ENCODE measurements around the gene PCOLCE2.
"Not testable (repeated sequence)": the region's sequence is repeated elsewhere in the genome, so short reads cannot be mapped to it uniquely, and the experiment has no call there.

The PCOLCE2 gene

DNA sequence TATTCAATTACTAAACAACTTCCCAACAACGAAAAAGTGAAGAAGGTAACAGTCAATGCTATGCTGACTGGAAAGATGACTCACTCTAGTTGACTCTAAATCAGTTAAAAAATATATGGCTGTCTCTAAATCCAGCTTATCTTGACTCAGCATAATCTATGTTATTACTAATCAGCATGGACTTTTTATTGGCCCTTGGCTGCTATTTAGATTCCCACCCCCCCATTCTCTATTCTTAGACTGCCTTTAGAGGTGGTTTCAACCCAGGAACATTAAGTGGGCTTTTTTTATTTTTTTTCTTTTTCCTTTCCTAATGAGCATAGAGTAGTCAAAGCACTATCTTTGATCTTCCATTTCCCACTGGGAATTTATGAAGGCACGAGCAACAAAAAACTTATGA lies 1.9 kb downstream of the PCOLCE2 start:
- no CpG with 5 or more reads among the region's 2 CpGs for WGBS (ENCODE audit: insufficient coverage, insufficient read length)
- no peaks in the 10 kb centered on the region for H3K9me3 ChIP-seq (ENCODE audit: control insufficient read depth, insufficient read depth, low read length)

DNA sequence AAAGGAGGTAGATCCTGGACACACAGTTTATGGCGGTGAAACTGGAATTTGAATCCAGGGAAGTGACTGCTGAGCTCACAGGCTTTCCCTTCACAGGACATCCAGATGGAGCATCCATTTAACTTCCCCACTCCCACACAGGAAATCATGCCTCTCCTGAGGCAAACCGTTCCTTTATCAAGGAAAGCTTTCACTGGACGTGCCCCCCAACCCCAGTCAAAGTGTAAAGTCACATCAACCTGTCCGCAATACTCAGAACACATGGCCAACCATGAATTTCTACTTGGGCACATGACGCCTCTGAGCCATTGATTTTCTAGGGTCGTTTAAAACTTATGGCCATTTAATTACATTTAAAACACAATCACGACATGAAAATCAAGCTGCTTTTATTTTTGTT lies 2.9 kb downstream of the PCOLCE2 start:
- no CpG with 5 or more reads among the region's 7 CpGs for WGBS (ENCODE audit: insufficient coverage, insufficient read length)

More for the DNA sequence above, 1.9 kb downstream of the PCOLCE2 start:
- Histone ChIP-seq H3K4me3 (ENCODE audit: low read length) (no peak overlapping the region), H3K27ac (ENCODE audit: low read length) (no peak overlapping the region), H3K4me1 (ENCODE audit: control insufficient read depth, insufficient read depth, low read length) (no peaks in the 10 kb centered on the region), H3K36me3 (ENCODE audit: control insufficient read depth, insufficient read depth, low read length) (no peaks in the 10 kb centered on the region), H3K27me3 (ENCODE audit: control insufficient read depth, insufficient read depth, low read length) (peaks cover 4% of the 10 kb centered on the region)
- no peak for DNase-seq (ENCODE audit: low read depth, low spot score)

DNA sequence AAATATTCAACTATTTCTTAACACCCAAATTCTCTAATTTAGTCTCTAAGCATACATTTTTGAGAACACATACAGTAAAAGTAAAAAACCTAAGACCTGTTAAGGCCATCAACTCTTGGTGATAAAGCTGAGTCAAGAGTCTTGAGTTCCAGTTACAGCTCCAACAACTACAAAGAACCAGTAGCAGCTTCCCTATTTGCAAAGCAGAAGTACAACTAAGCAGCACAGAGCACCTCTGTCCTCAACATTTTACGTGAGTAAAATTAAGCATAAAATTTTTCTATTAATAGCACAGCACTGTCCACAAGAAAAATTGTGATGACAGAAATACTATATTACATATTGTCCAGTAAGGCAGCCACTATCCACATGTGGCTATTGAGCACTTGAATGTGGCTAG lies 4.4 kb downstream of the PCOLCE2 start:
- no peaks in the 10 kb centered on the region for H3K9me3 ChIP-seq (ENCODE audit: control insufficient read depth, insufficient read depth, low read length)
- no CpG with 5 or more reads among the region's 1 CpG for WGBS (ENCODE audit: insufficient coverage, insufficient read length)
- no peak overlapping the region for H3K27ac ChIP-seq (ENCODE audit: low read length)
- no peak overlapping the region for H3K4me3 ChIP-seq (ENCODE audit: low read length)
- H3K27me3 ChIP-seq (ENCODE audit: control insufficient read depth, insufficient read depth, low read length), result peaks cover 3% of the 10 kb centered on the region
- H3K36me3 ChIP-seq (ENCODE audit: control insufficient read depth, insufficient read depth, low read length), result no peaks in the 10 kb centered on the region
- DNase-seq (ENCODE audit: low read depth, low spot score), result no peak
- H3K4me1 ChIP-seq (ENCODE audit: control insufficient read depth, insufficient read depth, low read length), result no peaks in the 10 kb centered on the region

More for the DNA sequence above, 2.9 kb downstream of the PCOLCE2 start:
- H3K4me3 ChIP-seq (ENCODE audit: low read length), result no peak overlapping the region
- H3K4me1 ChIP-seq (ENCODE audit: control insufficient read depth, insufficient read depth, low read length), result no peaks in the 10 kb centered on the region
- peaks cover 4% of the 10 kb centered on the region for H3K27me3 ChIP-seq (ENCODE audit: control insufficient read depth, insufficient read depth, low read length)
- no peak overlapping the region for H3K27ac ChIP-seq (ENCODE audit: low read length)
- no peak for DNase-seq (ENCODE audit: low read depth, low spot score)
- H3K36me3 ChIP-seq (ENCODE audit: control insufficient read depth, insufficient read depth, low read length), result no peaks in the 10 kb centered on the region
- H3K9me3 ChIP-seq (ENCODE audit: control insufficient read depth, insufficient read depth, low read length), result no peaks in the 10 kb centered on the region

DNA sequence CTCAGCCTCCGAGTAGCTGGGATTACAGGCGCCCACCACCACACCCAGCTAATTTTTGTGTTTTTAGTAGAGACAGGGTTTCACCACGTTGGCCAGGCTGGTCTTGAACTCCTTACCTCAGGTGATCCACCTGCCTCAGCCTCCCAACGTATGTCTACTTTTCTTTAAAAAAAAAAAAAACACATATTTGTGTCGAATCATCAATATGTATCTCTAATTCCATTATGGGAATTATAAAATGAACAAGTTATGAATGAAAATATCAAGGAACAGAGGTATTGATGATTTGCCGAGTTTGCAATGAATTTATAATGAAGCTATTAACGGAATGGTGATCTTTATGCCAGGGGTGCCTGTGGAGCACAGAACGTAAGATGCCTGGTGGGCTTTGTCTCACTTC lies 5.3 kb downstream of the PCOLCE2 start:
- not testable (repeated sequence) for H3K27ac ChIP-seq (ENCODE audit: low read length); H3K9me3 ChIP-seq (ENCODE audit: control insufficient read depth, insufficient read depth, low read length); H3K36me3 ChIP-seq (ENCODE audit: control insufficient read depth, insufficient read depth, low read length); H3K4me1 ChIP-seq (ENCODE audit: control insufficient read depth, insufficient read depth, low read length); H3K4me3 ChIP-seq (ENCODE audit: low read length); H3K27me3 ChIP-seq (ENCODE audit: control insufficient read depth, insufficient read depth, low read length); DNase-seq (ENCODE audit: low read depth, low spot score)
- WGBS (ENCODE audit: insufficient coverage, insufficient read length), result no CpG with 5 or more reads among the region's 8 CpGs

DNA sequence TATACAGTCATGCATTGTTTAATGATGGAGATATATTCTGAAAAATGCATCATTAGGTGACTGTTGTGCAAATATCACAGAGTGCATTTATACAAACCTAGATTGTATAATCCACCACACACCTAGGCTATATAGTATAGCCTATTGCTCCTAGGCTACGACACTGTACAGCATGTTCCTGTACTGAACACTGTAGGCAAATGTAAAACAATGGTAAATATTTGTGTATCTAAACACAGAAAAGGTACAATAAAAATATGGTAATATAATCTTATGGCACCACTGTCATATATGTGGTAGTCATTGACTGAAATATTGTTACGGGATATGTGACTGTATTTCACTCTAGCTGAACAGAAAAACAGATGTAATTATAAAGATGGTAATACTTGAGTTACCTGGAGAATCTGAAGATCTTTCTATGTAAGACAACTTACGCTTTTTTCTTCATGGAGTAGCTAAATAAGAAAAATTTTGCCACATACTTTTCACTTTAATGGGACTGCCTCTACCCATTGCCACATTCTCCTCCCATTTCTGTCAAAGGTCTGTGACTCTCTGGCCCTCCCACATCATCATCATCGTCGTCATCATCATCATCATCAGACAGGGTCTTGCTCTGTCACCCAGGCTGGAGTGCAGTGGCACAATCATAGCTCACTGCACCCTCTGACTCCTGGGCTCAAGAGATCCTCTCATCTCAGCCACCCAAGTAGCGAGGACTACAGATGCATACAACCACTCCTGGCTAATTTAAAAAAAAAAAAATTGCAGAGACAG lies 7.2 kb downstream of the PCOLCE2 start:
- H3K27ac ChIP-seq (ENCODE audit: low read length), result no peak overlapping the region
- WGBS (ENCODE audit: insufficient coverage, insufficient read length), result no CpG with 5 or more reads among the region's 6 CpGs
- no peak overlapping the region for H3K4me3 ChIP-seq (ENCODE audit: low read length)
- no peak for DNase-seq (ENCODE audit: low read depth, low spot score)
- H3K9me3 ChIP-seq (ENCODE audit: control insufficient read depth, insufficient read depth, low read length), result no peaks in the 10 kb centered on the region
- no peaks in the 10 kb centered on the region for H3K27me3 ChIP-seq (ENCODE audit: control insufficient read depth, insufficient read depth, low read length)
- H3K4me1 ChIP-seq (ENCODE audit: control insufficient read depth, insufficient read depth, low read length), result no peaks in the 10 kb centered on the region
- no peaks in the 10 kb centered on the region for H3K36me3 ChIP-seq (ENCODE audit: control insufficient read depth, insufficient read depth, low read length)

DNA sequence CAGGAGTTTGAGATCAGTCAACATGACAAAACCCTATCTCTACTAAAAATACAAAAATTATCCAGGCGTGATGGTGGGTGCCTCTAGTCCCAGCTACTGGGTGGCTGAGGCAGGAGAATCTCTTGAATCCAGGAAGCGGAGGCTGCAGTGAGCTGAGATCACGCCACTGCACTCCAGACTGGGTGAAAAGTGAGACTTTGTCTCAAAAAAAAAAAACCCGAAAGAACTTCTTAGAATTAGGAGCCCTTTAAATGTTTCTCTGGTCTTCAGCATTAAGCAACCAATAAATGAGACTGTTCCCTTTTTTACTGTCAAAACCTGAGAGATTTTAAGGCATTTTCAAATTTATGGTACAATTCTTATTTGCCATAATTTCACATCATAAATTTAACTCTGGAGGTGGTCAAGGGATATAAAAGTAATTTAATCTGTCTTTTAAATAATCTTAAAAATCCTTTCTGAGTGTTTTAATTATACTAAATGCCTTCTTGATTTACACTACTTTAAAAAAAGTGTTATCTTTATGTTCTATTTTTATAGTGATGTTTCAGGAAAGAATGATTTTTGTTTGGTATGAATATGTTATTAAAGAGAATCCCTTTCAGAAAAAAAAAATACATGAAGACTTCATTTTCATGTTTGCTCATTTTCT lies 10.1 kb downstream of the PCOLCE2 start:
- no peaks in the 10 kb centered on the region for H3K27me3 ChIP-seq (ENCODE audit: control insufficient read depth, insufficient read depth, low read length)
- WGBS (ENCODE audit: insufficient coverage, insufficient read length), result no CpG with 5 or more reads among the region's 4 CpGs
- no peaks in the 10 kb centered on the region for H3K4me1 ChIP-seq (ENCODE audit: control insufficient read depth, insufficient read depth, low read length)
- no peak for DNase-seq (ENCODE audit: low read depth, low spot score)
- H3K36me3 ChIP-seq (ENCODE audit: control insufficient read depth, insufficient read depth, low read length), result no peaks in the 10 kb centered on the region
- no peak overlapping the region for H3K27ac ChIP-seq (ENCODE audit: low read length)
- no peaks in the 10 kb centered on the region for H3K9me3 ChIP-seq (ENCODE audit: control insufficient read depth, insufficient read depth, low read length)
- H3K4me3 ChIP-seq (ENCODE audit: low read length), result no peak overlapping the region

DNA sequence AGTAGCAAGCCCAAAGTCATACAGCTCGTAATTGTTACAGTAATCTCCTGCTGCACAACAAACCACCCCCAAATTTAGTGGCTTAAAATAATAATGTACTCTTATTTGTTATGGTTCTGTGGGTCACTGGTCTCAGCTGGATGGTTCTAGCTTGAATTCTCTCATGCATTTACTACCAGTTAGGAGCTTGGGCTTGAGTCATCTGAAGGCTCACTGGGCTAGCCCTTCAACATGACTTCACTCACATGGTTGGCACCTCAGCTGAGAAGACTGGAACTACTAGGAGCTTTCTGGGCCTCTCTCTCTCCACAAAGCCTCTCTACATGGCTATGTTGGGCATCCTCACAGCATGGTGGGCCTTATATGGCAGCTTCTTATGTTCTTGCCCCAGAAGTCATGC lies 12.5 kb downstream of the PCOLCE2 start:
- H3K4me3 ChIP-seq (ENCODE audit: low read length), result no peak overlapping the region
- H3K4me1 ChIP-seq (ENCODE audit: control insufficient read depth, insufficient read depth, low read length), result no peaks in the 10 kb centered on the region
- no peaks in the 10 kb centered on the region for H3K27me3 ChIP-seq (ENCODE audit: control insufficient read depth, insufficient read depth, low read length)
- no peak for DNase-seq (ENCODE audit: low read depth, low spot score)
- no peaks in the 10 kb centered on the region for H3K9me3 ChIP-seq (ENCODE audit: control insufficient read depth, insufficient read depth, low read length)
- H3K27ac ChIP-seq (ENCODE audit: low read length), result no peak overlapping the region
- WGBS (ENCODE audit: insufficient coverage, insufficient read length), result no CpG with 5 or more reads among the region's 1 CpG
- H3K36me3 ChIP-seq (ENCODE audit: control insufficient read depth, insufficient read depth, low read length), result no peaks in the 10 kb centered on the region

DNA sequence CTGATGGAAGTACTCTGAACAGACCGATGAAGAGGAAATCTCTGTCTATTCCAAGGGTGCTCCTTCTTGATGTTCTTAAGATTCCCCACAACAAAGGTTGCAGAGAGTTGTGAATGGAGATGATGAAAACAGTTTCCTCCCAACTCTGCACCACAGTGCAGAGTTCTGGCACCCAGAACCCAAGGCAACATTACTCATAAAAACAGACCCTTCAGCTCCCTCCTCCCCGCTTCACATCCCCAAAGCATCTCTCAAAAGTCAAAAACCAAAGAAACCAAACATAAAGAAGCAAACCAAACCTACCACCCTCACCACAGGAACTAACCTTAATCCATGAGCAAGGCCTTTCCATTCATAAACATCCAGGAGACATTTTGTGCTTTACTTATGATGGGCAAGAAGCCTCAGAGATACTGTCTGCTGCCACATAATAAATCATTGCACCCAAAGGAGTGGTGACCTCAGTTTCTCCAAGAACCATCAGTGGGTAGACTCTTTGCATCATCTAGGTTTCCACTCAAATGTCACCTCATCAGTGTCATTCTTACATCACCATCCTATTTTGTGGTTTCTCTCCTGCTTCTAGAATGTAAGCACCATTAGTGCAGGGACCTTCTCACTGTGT lies 13.2 kb downstream of the PCOLCE2 start:
- no peaks in the 10 kb centered on the region for H3K36me3 ChIP-seq (ENCODE audit: control insufficient read depth, insufficient read depth, low read length)
- no peak for DNase-seq (ENCODE audit: low read depth, low spot score)
- H3K9me3 ChIP-seq (ENCODE audit: control insufficient read depth, insufficient read depth, low read length), result no peaks in the 10 kb centered on the region
- WGBS (ENCODE audit: insufficient coverage, insufficient read length), result no CpG with 5 or more reads among the region's 2 CpGs
- no peaks in the 10 kb centered on the region for H3K4me1 ChIP-seq (ENCODE audit: control insufficient read depth, insufficient read depth, low read length)
- H3K27me3 ChIP-seq (ENCODE audit: control insufficient read depth, insufficient read depth, low read length), result no peaks in the 10 kb centered on the region
- H3K27ac ChIP-seq (ENCODE audit: low read length), result no peak overlapping the region
- no peak overlapping the region for H3K4me3 ChIP-seq (ENCODE audit: low read length)

DNA sequence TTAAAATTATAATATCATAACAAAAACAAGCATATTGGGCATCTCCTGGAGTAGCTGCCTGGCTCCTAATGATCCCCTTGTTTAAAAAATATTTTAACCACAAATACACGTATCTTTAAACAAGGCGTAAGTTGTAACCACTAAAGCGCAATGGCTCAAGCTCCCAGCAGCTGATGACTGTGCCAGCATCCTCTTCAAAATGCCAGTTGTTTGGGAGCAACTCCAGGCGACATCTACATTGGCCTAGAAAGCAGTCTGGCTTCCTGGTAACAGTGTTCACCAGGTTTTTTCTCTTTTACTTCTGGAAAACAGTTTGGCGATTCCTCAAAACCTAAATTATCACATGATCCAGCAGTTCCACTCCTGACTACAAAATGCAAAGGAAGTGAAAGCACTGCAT lies 13.8 kb downstream of the PCOLCE2 start:
- Histone ChIP-seq H3K9me3 (ENCODE audit: control insufficient read depth, insufficient read depth, low read length) (no peaks in the 10 kb centered on the region), H3K4me1 (ENCODE audit: control insufficient read depth, insufficient read depth, low read length) (no peaks in the 10 kb centered on the region), H3K27me3 (ENCODE audit: control insufficient read depth, insufficient read depth, low read length) (no peaks in the 10 kb centered on the region), H3K4me3 (ENCODE audit: low read length) (no peak overlapping the region), H3K27ac (ENCODE audit: low read length) (no peak overlapping the region), H3K36me3 (ENCODE audit: control insufficient read depth, insufficient read depth, low read length) (no peaks in the 10 kb centered on the region)
- no peak for DNase-seq (ENCODE audit: low read depth, low spot score)
- WGBS (ENCODE audit: insufficient coverage, insufficient read length), result no CpG with 5 or more reads among the region's 5 CpGs

DNA sequence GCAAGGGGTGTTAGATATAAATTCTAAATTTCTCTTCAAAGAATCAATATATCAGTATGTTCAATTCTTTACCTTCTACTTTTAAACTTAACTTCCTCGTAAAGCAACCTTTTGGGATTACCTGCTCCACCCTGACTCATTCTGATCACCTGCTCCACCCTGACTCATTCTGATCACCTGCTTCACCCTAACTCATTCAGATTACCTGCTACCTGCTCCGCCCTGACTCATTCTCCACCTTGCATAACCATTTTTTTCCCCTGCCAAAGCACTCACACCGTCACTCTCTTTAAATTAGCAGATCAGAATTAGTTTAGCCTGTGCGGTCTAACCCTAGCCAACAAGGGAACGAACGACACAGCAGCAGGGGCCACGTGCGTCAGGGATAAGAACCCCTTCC lies 20.5 kb downstream of the PCOLCE2 start:
- not testable (repeated sequence) for H3K9me3 ChIP-seq (ENCODE audit: control insufficient read depth, insufficient read depth, low read length); H3K4me3 ChIP-seq (ENCODE audit: low read length); H3K36me3 ChIP-seq (ENCODE audit: control insufficient read depth, insufficient read depth, low read length); DNase-seq (ENCODE audit: low read depth, low spot score); H3K27me3 ChIP-seq (ENCODE audit: control insufficient read depth, insufficient read depth, low read length); H3K4me1 ChIP-seq (ENCODE audit: control insufficient read depth, insufficient read depth, low read length); H3K27ac ChIP-seq (ENCODE audit: low read length)
- no CpG with 5 or more reads among the region's 8 CpGs for WGBS (ENCODE audit: insufficient coverage, insufficient read length)

All from iPS DF 6.9 (cell line).